ENCODE measurements around the gene SLC19A2. TPM values are rescaled to one million over a fixed set of nuclear protein-coding genes. Genes with fewer than 3 reads are reported as not detected.

The SLC19A2 gene
- total and polyA plus RNA-seq, 2 of the 13 experiments (the other 11 are each of a cell fraction or from before 2014, with no cell fraction given) = 30.4 to 56.0 TPM

- no peak for TF ChIP-seq BCLAF1 (IDR thresholded peaks at IDR 0.05)
- TF ChIP-seq ZNF543 (CRISPR knock-in tag; IDR thresholded peaks at IDR 0.05) = peak; percentile 79; the same call in 1 of the 2 replicates
- TF ChIP-seq CEBPB (IDR thresholded peaks at IDR 0.05; ENCODE audit: borderline replicate concordance, low read depth, low read length) = no peak
- no peak for TF ChIP-seq SIX4 (CRISPR knock-in tag; IDR thresholded peaks at IDR 0.05)
- no peak for TF ChIP-seq CCDC6 (CRISPR knock-in tag; IDR thresholded peaks at IDR 0.05)
- TF ChIP-seq ZNF33B (CRISPR knock-in tag; IDR thresholded peaks at IDR 0.05) = no peak
- TF ChIP-seq EP300 (IDR thresholded peaks at IDR 0.05; ENCODE audit: low read depth in 2 of 2, low read length in 2 of 2) = peak; percentile 11 to 43; a peak in 1 of 4 replicates
- no peak for TF ChIP-seq EP300 (CRISPR knock-in tag; IDR thresholded peaks at IDR 0.05; ENCODE audit: borderline replicate concordance)
- TF ChIP-seq GATAD2A (CRISPR knock-in tag; IDR thresholded peaks at IDR 0.05) = peak; percentile 50
- peak; percentile 31 for TF ChIP-seq U2AF1 (optimal IDR thresholded peaks at IDR 0.05; ENCODE audit: low read depth, low read length)
- no peak for TF ChIP-seq FOXP1 (IDR thresholded peaks at IDR 0.05)
- TF ChIP-seq FOXP1 (CRISPR knock-in tag; IDR thresholded peaks at IDR 0.05) = 0 out of 2 replicates have a peak, but pooled peaks have one; percentile 7
- no peak for TF ChIP-seq ZNF839 (CRISPR knock-in tag; IDR thresholded peaks at IDR 0.05; ENCODE audit: borderline replicate concordance)
- TF ChIP-seq SUZ12 (IDR thresholded peaks at IDR 0.05; ENCODE audit: low read depth, low read length) = no peak
- TF ChIP-seq ZNF670 (CRISPR knock-in tag; IDR thresholded peaks at IDR 0.05; ENCODE audit: borderline replicate concordance) = peak; percentile 80; the same call in 1 of the 2 replicates
- peak; percentile 68 for TF ChIP-seq PRDM15 (CRISPR knock-in tag; IDR thresholded peaks at IDR 0.05)
- peak; percentile 14; the same call in 1 of the 2 replicates for TF ChIP-seq GLI4 (CRISPR knock-in tag; IDR thresholded peaks at IDR 0.05; ENCODE audit: borderline replicate concordance)
- 0 out of 2 replicates have a peak, but pooled peaks have one; percentile 42 for TF ChIP-seq ARHGAP35 (CRISPR knock-in tag; IDR thresholded peaks at IDR 0.05; ENCODE audit: borderline replicate concordance)
- peak; percentile 91 for TF ChIP-seq ZNF501 (CRISPR knock-in tag; IDR thresholded peaks at IDR 0.05)
- TF ChIP-seq IKZF4 (CRISPR knock-in tag; IDR thresholded peaks at IDR 0.05; ENCODE audit: borderline replicate concordance, low read depth, not compliant biosample characterization) = no peak
- TF ChIP-seq ZC3H13 (CRISPR knock-in tag; IDR thresholded peaks at IDR 0.05) = peak; percentile 68; the same call in 1 of the 2 replicates
- peak; percentile 45; the same call in 1 of the 2 replicates for TF ChIP-seq SOX13 (IDR thresholded peaks at IDR 0.05)
- peak in 1 of 2 experiments; percentile 21; a peak in 1 of 4 replicates for TF ChIP-seq SOX13 (CRISPR knock-in tag; conservative IDR thresholded peaks at IDR 0.05 in 1 of 2, IDR thresholded peaks at IDR 0.05 in 1 of 2)
- peak; percentile 55 for TF ChIP-seq ZNF891 (CRISPR knock-in tag; IDR thresholded peaks at IDR 0.05)
Observed at GRCh38 chr1:169485431-169486280, at the start of gene SLC19A2 (continued).

All from HepG2 (cell line).